ENCODE measurements around the gene RBM47. TPM values are rescaled to one million over a fixed set of nuclear protein-coding genes. Genes with fewer than 3 reads are reported as not detected.

Gene RBM47
- total RNA-seq, 2 experiments from 2014 or later: 0.27 to 0.92 TPM

GRCh38 chr4:40617872-40618271 is 11.8 kb downstream of the RBM47 start:
- Mint-ChIP-seq H3K4me1 (ENCODE audit: low read depth) (peaks cover 12% of the 10 kb centered on the region), H3K27me3 (peaks cover 8% of the 10 kb centered on the region), H3K27ac (no peak overlapping the region), H3K9me3 (no peaks in the 10 kb centered on the region), H3K36me3 (ENCODE audit: low read depth) (no peaks in the 10 kb centered on the region), H3K4me3 (no peak overlapping the region)
- Histone ChIP-seq H3K4me1 (ENCODE audit: insufficient read depth, low read length) (no peaks in the 10 kb centered on the region), H3K9me3 (ENCODE audit: control insufficient read depth in 1 of 2, insufficient read depth in 1 of 2, low read length in 2 of 2) (no peaks in the 10 kb centered on the region), H3K27me3 (ENCODE audit: control insufficient read depth in 1 of 2, insufficient read depth in 2 of 2, low read length in 2 of 2) (no peaks in the 10 kb centered on the region), H3K4me3 (ENCODE audit: low read length) (no peak overlapping the region), H3K36me3 (ENCODE audit: insufficient read depth, low read length) (no peaks in the 10 kb centered on the region), H3K27ac (ENCODE audit: low read depth in 1 of 2, low read length in 2 of 2) (no peak overlapping the region)
- TF ChIP-seq CTCF (IDR thresholded peaks at IDR 0.05): no peak
- ChIA-PET POLR2A (no interaction called here), CTCF (no interaction called here)
- no peak for ATAC-seq (ENCODE audit: poor library complexity)
- no peak for DNase-seq
- intact Hi-C loops (cut with DNase I, micrococcal nuclease): no loop called here

GRCh38 chr4:40614031-40614430 is 15.6 kb downstream of the RBM47 start:
- Histone ChIP-seq H3K36me3 (ENCODE audit: insufficient read depth, low read length) (no peaks in the 10 kb centered on the region), H3K27me3 (ENCODE audit: control insufficient read depth in 1 of 2, insufficient read depth in 2 of 2, low read length in 2 of 2) (no peaks in the 10 kb centered on the region), H3K27ac (ENCODE audit: low read depth in 1 of 2, low read length in 2 of 2) (no peak overlapping the region), H3K4me1 (ENCODE audit: insufficient read depth, low read length) (no peaks in the 10 kb centered on the region), H3K4me3 (ENCODE audit: low read length) (no peak overlapping the region), H3K9me3 (ENCODE audit: control insufficient read depth in 1 of 2, insufficient read depth in 1 of 2, low read length in 2 of 2) (no peaks in the 10 kb centered on the region)
- Mint-ChIP-seq H3K9me3 (no peaks in the 10 kb centered on the region), H3K4me3 (no peak overlapping the region), H3K4me1 (ENCODE audit: low read depth) (peaks cover 15% of the 10 kb centered on the region), H3K27ac (no peak overlapping the region), H3K27me3 (peaks cover 8% of the 10 kb centered on the region), H3K36me3 (ENCODE audit: low read depth) (no peaks in the 10 kb centered on the region)
- ChIA-PET POLR2A (no interaction called here), CTCF (no interaction called here)
- no peak for TF ChIP-seq CTCF (IDR thresholded peaks at IDR 0.05)
- ATAC-seq (ENCODE audit: poor library complexity) (no peak), DNase-seq (peak in 1 of 14 experiments; percentile 6)
- intact Hi-C loops (cut with DNase I, micrococcal nuclease): no loop called here

GRCh38 chr4:40613456-40613855 is 16.2 kb downstream of the RBM47 start:
- ATAC-seq (ENCODE audit: poor library complexity): no peak
- peaks cover 15% of the 10 kb centered on the region for H3K4me1 Mint-ChIP-seq (ENCODE audit: low read depth)
- H3K27ac ChIP-seq (ENCODE audit: low read depth in 1 of 2, low read length in 2 of 2): no peak overlapping the region
- ChIA-PET POLR2A (no interaction called here), CTCF (no interaction called here)
- no peak overlapping the region for H3K4me3 ChIP-seq (ENCODE audit: low read length)
- H3K27me3 ChIP-seq (ENCODE audit: control insufficient read depth in 1 of 2, insufficient read depth in 2 of 2, low read length in 2 of 2): no peaks in the 10 kb centered on the region
- TF ChIP-seq CTCF (IDR thresholded peaks at IDR 0.05): no peak
- no peaks in the 10 kb centered on the region for H3K9me3 ChIP-seq (ENCODE audit: control insufficient read depth in 1 of 2, insufficient read depth in 1 of 2, low read length in 2 of 2)
- no peaks in the 10 kb centered on the region for H3K36me3 ChIP-seq (ENCODE audit: insufficient read depth, low read length)
- no peak overlapping the region for H3K27ac Mint-ChIP-seq
- H3K27me3 Mint-ChIP-seq: peaks cover 4% of the 10 kb centered on the region
- no peaks in the 10 kb centered on the region for H3K36me3 Mint-ChIP-seq (ENCODE audit: low read depth)
- no peaks in the 10 kb centered on the region for H3K9me3 Mint-ChIP-seq
- intact Hi-C loops (cut with DNase I, micrococcal nuclease): no loop called here
- no peaks in the 10 kb centered on the region for H3K4me1 ChIP-seq (ENCODE audit: insufficient read depth, low read length)
- H3K4me3 Mint-ChIP-seq: no peak overlapping the region
- no peak for DNase-seq

Measured in CD4-positive, alpha-beta T cell (primary cell).